DOHH2 (cell line): ENCODE results near the gene PLPPR3.

Experiments
- EZH2phosphoT487 ChIP-seq: fragments of 200-600 bp; sonication (generic); IDR thresholded peaks from 2 replicates; pipeline ENCODE4 v1.6.1; 2017; ENCODE audit warnings: borderline replicate concordance, mild to moderate bottlenecking, antibody characterized with exemption, low read length, moderate library complexity, mixed read lengths
- TF ChIP-seq, protein P1 (sequence below): fragments of 200-600 bp; sonication (generic); IDR thresholded peaks from one replicate; pipeline ENCODE4 v1.5.1; 2014; ENCODE audit warnings: antibody characterized with exemption, mild to moderate bottlenecking, low read depth, low read length; ENCODE audit not compliant: poor library complexity, severe bottlenecking

DNA sequence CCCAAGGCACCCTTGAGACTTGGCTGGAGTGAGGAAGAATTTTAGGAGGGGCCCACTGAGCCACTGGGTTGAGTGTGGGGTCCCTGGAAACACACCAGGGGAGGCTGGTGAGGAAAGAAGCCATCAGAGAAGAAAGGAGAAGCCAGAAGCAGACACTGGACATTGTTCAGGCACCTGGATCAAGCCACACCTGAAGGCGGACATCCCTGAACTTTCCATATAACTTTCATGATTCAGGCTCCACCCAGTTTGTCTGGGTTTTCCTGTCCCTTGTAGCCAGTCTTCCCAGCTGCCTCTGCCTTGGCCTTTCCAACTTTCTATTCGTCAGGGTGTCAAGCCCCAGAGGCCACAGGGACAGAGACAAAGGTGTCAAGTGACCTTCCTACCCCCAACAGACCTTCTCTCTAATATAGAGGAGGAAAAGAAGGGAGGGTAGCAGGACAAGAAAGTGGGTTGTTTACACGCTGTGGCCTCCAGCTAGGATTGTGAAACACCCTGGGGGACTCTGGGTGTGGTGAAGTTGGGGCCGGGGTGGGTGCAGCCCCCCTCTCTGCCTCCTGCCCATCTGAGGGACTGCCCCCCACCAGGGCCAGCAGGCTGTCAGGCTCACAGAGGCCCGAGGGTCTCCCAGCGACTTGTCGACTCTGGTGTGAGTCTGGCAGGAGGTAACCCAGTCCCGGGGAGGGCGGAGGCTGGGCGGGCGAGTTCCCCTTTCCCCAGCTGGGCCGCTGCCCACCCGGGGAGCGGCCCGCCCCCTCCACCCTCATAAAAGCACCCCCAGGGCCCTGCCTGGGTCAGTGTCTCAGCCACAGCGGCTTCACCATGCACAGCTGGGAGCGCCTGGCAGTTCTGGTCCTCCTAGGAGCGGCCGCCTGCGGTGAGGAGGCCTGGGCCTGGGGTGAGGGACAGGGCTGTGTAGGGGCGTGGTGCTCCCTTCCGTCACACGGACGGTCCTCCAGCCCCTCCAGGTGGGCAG, 37.4 kb upstream of the PLPPR3 start, which contains the start of gene CFD:
- TF ChIP-seq, protein P1, sequence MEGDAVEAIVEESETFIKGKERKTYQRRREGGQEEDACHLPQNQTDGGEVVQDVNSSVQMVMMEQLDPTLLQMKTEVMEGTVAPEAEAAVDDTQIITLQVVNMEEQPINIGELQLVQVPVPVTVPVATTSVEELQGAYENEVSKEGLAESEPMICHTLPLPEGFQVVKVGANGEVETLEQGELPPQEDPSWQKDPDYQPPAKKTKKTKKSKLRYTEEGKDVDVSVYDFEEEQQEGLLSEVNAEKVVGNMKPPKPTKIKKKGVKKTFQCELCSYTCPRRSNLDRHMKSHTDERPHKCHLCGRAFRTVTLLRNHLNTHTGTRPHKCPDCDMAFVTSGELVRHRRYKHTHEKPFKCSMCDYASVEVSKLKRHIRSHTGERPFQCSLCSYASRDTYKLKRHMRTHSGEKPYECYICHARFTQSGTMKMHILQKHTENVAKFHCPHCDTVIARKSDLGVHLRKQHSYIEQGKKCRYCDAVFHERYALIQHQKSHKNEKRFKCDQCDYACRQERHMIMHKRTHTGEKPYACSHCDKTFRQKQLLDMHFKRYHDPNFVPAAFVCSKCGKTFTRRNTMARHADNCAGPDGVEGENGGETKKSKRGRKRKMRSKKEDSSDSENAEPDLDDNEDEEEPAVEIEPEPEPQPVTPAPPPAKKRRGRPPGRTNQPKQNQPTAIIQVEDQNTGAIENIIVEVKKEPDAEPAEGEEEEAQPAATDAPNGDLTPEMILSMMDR = no peak
- no peak for TF ChIP-seq EZH2phosphoT487
